ENCODE measurements around the gene CPNE4. TPM values are rescaled to one million over a fixed set of nuclear protein-coding genes. Genes with fewer than 3 reads are reported as not detected.

Gene CPNE4
- total RNA-seq, 1 experiment from 2014 or later: 0.29 TPM

DNA sequence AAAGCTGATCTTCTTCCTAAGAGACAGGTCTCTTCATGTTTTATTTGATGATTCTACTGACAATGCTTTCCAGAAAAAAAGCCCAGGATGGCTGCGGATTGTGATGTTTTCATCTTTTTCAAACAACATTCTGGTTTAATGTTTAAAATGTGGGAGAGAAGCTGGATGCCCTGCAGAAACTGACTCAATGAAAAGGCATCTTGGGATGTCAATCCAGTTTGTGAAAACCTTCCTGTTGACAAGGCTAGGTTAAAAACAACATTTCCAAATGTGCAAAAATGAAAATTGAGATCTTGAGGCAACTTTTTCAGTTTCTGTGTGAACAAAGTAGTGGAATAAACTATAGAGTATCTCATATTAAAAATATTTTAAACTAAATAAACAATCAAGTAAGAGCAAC is 376.0 kb downstream of the CPNE4 start:
- Histone ChIP-seq H3K4me3 (no peak overlapping the region), H3K4me1 (replicated peaks) (no peaks in the 10 kb centered on the region), H3K27me3 (replicated peaks) (no peaks in the 10 kb centered on the region), H3K36me3 (no peaks in the 10 kb centered on the region), H3K27ac (no peak overlapping the region), H3K9me3 (replicated peaks) (no peaks in the 10 kb centered on the region)
- no peak for DNase-seq (ENCODE audit: low read depth in 1 of 2, low spot score in 2 of 2)

DNA sequence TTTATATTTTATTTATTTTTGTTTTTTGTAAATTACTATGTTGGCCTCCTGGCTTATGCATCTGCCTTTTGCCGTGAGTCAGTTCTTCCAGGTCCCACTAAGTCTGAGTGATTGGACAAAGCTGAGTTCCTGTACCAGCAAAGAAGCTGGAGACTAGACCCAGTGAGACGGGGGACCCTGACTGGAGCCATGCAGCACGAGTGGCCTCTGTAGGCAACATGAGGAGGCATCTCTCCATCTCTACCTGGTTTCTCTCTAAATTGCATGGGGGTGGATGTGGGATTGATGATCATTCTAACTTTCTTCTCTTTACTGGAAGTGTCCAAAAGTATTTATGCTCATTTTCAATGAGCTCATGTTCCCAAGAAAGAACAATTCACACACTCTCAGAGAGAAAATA is 376.7 kb downstream of the CPNE4 start:
- no peak for DNase-seq (ENCODE audit: low read depth in 1 of 2, low spot score in 2 of 2)
- H3K36me3 ChIP-seq: no peaks in the 10 kb centered on the region
- H3K4me3 ChIP-seq: no peak overlapping the region
- no peaks in the 10 kb centered on the region for H3K27me3 ChIP-seq (replicated peaks)
- no peak overlapping the region for H3K27ac ChIP-seq
- no peaks in the 10 kb centered on the region for H3K4me1 ChIP-seq (replicated peaks)
- H3K9me3 ChIP-seq (replicated peaks): no peaks in the 10 kb centered on the region

DNA sequence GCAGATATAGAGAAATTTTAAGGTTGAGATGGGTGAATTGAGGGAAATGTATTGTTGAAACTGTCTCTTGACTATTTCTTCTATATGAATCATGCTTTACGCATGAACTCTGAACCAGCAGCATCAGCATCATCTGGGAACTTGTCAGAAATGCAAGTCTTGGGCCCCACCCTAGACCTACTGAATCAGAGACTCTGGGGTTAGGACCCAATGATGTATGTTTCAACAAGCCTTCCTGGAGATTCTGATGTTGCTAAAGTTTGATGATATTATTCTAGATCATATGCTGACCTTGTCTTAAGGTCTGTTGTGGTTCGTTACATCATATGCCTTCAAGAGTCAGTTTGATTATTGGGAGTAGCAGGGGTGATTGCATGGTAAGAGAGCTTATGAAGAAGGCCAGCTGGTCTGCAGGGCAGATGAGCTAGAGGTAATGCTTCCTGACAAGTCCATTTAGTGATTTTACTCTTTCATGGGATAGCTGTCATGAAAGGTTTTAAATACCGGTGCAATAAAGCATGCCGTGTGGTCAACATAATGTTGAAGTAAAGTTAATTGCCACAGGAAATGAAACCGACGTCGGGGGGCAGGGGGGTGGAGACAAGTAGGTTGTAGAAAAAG is 379.6 kb downstream of the CPNE4 start:
- Histone ChIP-seq H3K9me3 (replicated peaks) (no peaks in the 10 kb centered on the region), H3K27ac (no peak overlapping the region)
- no peak for DNase-seq (ENCODE audit: low read depth in 1 of 2, low spot score in 2 of 2)

DNA sequence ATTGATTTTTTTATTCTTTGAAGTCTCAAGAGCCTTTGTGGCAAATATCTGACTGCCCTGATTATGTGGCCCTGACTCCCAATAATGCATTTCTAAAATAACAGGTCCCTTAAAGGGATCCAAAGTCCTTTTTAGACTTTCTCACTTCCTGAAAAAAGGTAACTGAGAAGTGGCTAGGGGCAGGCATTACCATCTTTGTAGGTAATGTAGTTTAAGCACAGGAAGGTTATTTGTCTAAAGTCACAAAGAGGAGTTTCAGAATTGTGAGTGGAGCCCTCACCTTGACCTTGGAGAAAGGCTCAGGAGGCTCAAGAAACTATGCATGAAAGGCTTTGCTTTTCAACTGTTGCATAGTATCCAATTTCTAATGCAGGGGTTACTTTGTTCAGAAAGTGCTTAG is 389.2 kb downstream of the CPNE4 start:
- H3K9me3 ChIP-seq (replicated peaks): no peaks in the 10 kb centered on the region
- H3K4me3 ChIP-seq: no peak overlapping the region
- no peaks in the 10 kb centered on the region for H3K27me3 ChIP-seq (replicated peaks)
- H3K36me3 ChIP-seq: no peaks in the 10 kb centered on the region
- H3K27ac ChIP-seq: no peak overlapping the region
- DNase-seq (ENCODE audit: low read depth in 1 of 2, low spot score in 2 of 2): no peak
- H3K4me1 ChIP-seq (replicated peaks): no peaks in the 10 kb centered on the region

More for the DNA sequence above, 379.6 kb downstream of the CPNE4 start:
- Histone ChIP-seq H3K4me1 (replicated peaks) (no peaks in the 10 kb centered on the region), H3K27me3 (replicated peaks) (no peaks in the 10 kb centered on the region), H3K4me3 (no peak overlapping the region), H3K36me3 (no peaks in the 10 kb centered on the region)

DNA sequence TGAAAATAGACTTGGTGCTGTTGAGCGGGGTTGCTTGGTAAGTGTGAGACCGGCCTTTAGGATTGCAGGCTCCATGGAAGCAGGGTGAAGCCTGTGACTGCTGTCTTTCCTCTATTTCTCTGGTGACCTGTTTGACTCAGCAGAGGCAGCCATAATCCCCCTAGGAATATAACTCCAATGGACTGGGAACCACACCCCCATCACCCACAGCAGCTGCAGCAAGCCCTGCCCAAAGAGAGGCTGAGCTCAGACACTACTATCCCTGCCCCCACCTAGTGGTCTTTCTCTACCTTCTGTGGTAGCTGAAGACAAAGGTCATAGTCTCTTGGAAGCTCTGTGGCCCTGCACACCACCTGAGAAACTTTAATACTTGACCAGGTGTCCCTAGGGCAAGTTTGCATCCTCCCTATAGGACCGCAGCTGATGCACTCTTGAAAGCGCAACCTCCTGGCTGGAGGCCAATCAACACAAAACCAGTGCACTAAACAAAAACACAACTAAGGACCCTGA is 398.5 kb downstream of the CPNE4 start:
- no peaks in the 10 kb centered on the region for H3K9me3 ChIP-seq (replicated peaks)
- no peaks in the 10 kb centered on the region for H3K27me3 ChIP-seq (replicated peaks)
- no peak for DNase-seq (ENCODE audit: low read depth in 1 of 2, low spot score in 2 of 2)
- no peak overlapping the region for H3K27ac ChIP-seq
- H3K4me1 ChIP-seq (replicated peaks): no peaks in the 10 kb centered on the region
- no peak overlapping the region for H3K4me3 ChIP-seq
- H3K36me3 ChIP-seq: no peaks in the 10 kb centered on the region

DNA sequence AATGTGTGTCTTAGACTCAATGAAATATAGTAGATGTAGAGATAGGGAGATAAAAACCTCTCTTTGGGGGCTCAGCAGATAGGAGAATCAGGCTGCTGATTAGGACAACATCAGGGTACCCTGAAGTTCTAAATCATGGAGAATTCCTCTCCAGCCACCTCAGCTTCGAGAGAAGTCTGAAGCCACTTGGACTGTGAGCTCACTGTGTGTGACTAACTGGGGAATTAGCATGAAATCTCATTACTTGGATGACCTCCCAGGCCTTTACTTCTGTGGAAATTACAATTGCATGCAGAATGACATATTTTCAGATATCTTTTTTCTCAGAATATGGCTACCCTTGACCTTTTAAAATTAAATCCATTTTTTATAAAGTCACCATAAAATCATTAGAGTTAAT is 404.0 kb downstream of the CPNE4 start:
- no peak overlapping the region for H3K27ac ChIP-seq
- no peaks in the 10 kb centered on the region for H3K4me1 ChIP-seq (replicated peaks)
- H3K36me3 ChIP-seq: no peaks in the 10 kb centered on the region
- no peaks in the 10 kb centered on the region for H3K27me3 ChIP-seq (replicated peaks)
- DNase-seq (ENCODE audit: low read depth in 1 of 2, low spot score in 2 of 2): no peak
- H3K9me3 ChIP-seq (replicated peaks): no peaks in the 10 kb centered on the region
- no peak overlapping the region for H3K4me3 ChIP-seq

DNA sequence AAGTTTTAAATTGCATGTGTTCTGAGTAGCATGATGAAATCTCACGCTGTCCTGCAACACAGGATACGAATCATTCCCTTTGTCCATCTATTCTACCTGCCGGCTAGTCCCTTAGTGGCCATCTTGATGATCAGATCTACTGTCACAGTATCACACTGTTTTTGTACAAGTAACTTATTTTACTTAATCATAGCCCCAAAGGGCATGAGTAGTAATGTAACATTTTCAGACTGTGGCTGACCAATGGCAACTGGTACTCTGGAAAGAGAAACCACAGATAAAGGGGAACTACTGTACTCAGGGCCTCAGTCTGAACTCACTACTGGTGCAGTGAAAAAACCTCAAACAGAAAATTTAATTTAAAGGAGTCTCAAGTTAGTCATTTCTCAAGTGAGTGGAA is 404.7 kb downstream of the CPNE4 start:
- Histone ChIP-seq H3K36me3 (no peaks in the 10 kb centered on the region), H3K27ac (no peak overlapping the region)
- no peak for DNase-seq (ENCODE audit: low read depth in 1 of 2, low spot score in 2 of 2)

DNA sequence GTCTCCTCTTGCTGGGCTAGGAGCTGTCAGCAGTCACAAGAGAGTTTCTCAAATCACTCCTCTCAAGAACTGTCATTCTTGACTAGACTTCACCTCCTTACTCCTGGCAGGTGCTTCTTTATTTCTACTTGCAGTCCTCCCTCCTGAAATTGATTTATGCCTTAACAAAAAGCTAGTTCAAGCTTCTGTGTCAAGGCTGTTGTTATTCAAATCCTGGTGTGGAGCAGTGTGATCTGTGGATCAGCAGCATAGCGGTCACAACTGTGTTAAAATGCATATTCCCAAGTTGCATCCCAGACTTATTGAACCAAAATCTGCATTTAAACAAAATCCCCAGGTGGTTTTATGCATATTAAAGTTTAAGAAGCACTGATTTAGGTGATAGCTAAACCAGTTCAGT is 411.4 kb downstream of the CPNE4 start:
- Histone ChIP-seq H3K9me3 (replicated peaks) (no peaks in the 10 kb centered on the region), H3K4me1 (replicated peaks) (no peaks in the 10 kb centered on the region), H3K4me3 (no peak overlapping the region), H3K27me3 (replicated peaks) (no peaks in the 10 kb centered on the region), H3K36me3 (no peaks in the 10 kb centered on the region), H3K27ac (no peak overlapping the region)
- DNase-seq (ENCODE audit: low read depth in 1 of 2, low spot score in 2 of 2): no peak

More for the DNA sequence above, 404.7 kb downstream of the CPNE4 start:
- Histone ChIP-seq H3K4me1 (replicated peaks) (no peaks in the 10 kb centered on the region), H3K9me3 (replicated peaks) (no peaks in the 10 kb centered on the region), H3K4me3 (no peak overlapping the region), H3K27me3 (replicated peaks) (no peaks in the 10 kb centered on the region)

DNA sequence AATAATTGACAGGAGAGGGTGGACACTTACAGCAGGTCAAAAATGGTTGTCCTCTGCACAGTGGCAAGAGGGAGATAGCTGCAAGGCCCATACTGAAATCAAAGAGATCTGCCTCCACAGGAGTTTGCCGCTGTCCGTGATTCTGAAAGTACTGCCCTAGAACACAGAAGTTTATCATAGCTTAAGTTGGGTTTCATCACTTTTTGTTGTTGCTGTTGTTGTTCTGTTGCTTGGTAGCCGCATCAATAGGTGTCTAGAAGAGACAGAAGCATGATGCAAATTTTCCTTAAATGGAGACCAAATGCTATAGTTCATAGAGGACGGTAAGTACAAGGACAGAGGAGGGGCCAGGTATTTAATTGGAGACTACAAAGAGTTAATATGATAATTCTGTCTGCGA is 412.1 kb downstream of the CPNE4 start:
- Histone ChIP-seq H3K9me3 (replicated peaks) (no peaks in the 10 kb centered on the region), H3K27ac (no peak overlapping the region), H3K27me3 (replicated peaks) (no peaks in the 10 kb centered on the region), H3K36me3 (no peaks in the 10 kb centered on the region), H3K4me3 (no peak overlapping the region), H3K4me1 (replicated peaks) (no peaks in the 10 kb centered on the region)
- no peak for DNase-seq (ENCODE audit: low read depth in 1 of 2, low spot score in 2 of 2)

DNA sequence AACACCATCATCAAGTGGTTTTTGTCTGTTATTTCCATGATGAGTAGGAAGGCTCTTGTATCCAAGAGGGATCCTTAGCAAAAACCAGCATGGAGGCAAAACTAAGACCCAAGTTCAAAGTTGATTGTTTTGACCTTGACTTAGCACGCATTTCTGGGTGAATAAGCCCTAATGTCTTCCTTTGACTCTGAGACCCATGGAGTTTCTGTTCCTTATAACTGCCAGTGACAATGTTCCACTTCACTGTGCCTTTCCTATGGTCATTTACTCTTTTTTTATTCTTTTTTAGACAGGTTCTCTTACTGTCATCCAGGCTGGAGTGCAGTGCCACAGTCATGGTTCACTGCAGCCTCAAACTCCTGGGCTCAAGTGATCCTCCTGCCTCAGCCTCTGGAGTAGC is 413.8 kb downstream of the CPNE4 start:
- no peaks in the 10 kb centered on the region for H3K4me1 ChIP-seq (replicated peaks)
- no peak for DNase-seq (ENCODE audit: low read depth in 1 of 2, low spot score in 2 of 2)
- no peaks in the 10 kb centered on the region for H3K27me3 ChIP-seq (replicated peaks)
- H3K4me3 ChIP-seq: no peak overlapping the region
- H3K27ac ChIP-seq: no peak overlapping the region
- H3K36me3 ChIP-seq: no peaks in the 10 kb centered on the region
- no peaks in the 10 kb centered on the region for H3K9me3 ChIP-seq (replicated peaks)

DNA sequence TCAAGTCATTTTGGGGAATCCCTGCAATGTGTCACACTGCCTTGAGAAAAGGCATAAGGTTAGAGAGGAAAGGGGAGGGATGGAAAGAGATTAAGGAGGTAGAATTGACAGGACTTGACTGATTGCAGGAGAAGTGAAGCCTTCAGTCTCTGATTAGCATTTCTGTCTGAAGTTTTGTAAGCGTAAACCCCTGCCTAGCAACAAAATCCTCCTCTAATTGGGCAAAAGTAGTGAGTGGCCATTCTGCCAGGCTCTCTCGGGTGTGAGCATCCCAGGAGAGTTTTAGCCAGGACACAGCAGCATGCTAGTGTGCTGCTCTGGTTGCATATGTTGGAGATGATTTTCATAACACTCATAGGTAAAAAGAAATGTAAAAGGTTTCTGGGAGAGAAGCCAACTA is 415.0 kb downstream of the CPNE4 start:
- no peak for DNase-seq (ENCODE audit: low read depth in 1 of 2, low spot score in 2 of 2)
- H3K4me3 ChIP-seq: no peak overlapping the region
- no peaks in the 10 kb centered on the region for H3K27me3 ChIP-seq (replicated peaks)
- H3K36me3 ChIP-seq: no peaks in the 10 kb centered on the region
- no peaks in the 10 kb centered on the region for H3K9me3 ChIP-seq (replicated peaks)
- H3K27ac ChIP-seq: no peak overlapping the region
- no peaks in the 10 kb centered on the region for H3K4me1 ChIP-seq (replicated peaks)

DNA sequence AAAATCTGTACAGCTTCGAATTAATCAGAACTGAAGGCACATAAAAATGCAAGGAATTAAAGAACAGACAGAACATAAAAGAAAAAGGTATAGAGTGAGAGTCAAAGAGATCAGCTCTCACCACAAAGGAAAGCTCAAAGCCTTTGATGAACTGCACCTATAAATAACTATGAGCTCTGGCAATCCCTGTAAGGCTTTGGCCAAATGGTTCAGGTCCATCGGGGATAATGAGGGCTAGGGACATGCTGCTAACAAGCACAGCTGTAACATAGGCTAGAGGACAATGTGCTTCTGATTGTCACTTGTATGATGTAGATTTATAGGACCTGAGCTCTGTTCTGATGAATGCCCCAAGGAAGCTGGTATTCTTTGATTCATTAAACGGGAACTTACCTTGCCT is 418.1 kb downstream of the CPNE4 start:
- no peak overlapping the region for H3K27ac ChIP-seq
- H3K9me3 ChIP-seq (replicated peaks): no peaks in the 10 kb centered on the region
- no peaks in the 10 kb centered on the region for H3K36me3 ChIP-seq
- no peaks in the 10 kb centered on the region for H3K4me1 ChIP-seq (replicated peaks)
- no peak for DNase-seq (ENCODE audit: low read depth in 1 of 2, low spot score in 2 of 2)
- H3K27me3 ChIP-seq (replicated peaks): no peaks in the 10 kb centered on the region
- H3K4me3 ChIP-seq: no peak overlapping the region

DNA sequence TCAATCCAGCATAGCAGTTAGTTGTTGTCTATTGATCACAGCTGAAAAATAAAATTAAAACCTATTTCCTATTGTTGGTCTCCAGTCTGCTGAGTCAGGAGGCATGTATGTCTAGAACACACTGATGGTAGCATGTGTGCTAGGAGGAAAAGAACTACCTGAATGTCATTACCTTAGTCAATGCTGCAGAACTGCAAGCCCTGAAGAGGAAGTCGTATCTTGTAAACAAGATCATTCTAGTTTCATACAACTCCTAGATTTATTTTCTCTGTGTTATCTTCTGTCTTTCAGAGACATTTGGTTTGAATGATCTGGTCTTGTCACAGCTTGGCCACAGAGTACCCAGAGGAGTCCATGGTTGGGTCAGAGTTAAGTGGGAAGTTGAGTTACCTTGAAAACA is 422.1 kb downstream of the CPNE4 start:
- Histone ChIP-seq H3K9me3 (replicated peaks) (no peaks in the 10 kb centered on the region), H3K36me3 (no peaks in the 10 kb centered on the region), H3K4me1 (replicated peaks) (no peaks in the 10 kb centered on the region), H3K27me3 (replicated peaks) (no peaks in the 10 kb centered on the region), H3K4me3 (no peak overlapping the region), H3K27ac (no peak overlapping the region)
- DNase-seq (ENCODE audit: low read depth in 1 of 2, low spot score in 2 of 2): no peak

DNA sequence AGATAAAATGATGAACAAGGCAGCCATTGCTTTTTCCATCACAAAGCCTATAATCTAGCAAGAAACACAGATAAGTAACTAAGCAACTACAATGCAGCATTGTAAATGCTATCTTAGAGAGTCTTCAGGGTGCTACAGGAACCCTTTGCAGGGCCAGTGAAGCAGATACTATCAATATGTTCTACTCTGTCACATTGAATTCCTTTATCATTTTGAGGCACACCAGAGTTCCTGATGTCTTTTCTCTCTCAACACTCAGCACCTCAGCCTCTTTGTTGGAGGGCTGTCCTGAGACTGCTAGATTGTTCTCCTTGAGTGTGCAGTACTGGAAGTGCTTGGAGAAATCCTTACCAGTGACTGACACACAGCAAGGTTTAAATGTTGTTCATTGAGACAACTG is 424.6 kb downstream of the CPNE4 start:
- DNase-seq (ENCODE audit: low read depth in 1 of 2, low spot score in 2 of 2): no peak
- Histone ChIP-seq H3K4me1 (replicated peaks) (no peaks in the 10 kb centered on the region), H3K27me3 (replicated peaks) (no peaks in the 10 kb centered on the region), H3K36me3 (no peaks in the 10 kb centered on the region), H3K27ac (no peak overlapping the region), H3K9me3 (replicated peaks) (no peaks in the 10 kb centered on the region), H3K4me3 (no peak overlapping the region)

DNA sequence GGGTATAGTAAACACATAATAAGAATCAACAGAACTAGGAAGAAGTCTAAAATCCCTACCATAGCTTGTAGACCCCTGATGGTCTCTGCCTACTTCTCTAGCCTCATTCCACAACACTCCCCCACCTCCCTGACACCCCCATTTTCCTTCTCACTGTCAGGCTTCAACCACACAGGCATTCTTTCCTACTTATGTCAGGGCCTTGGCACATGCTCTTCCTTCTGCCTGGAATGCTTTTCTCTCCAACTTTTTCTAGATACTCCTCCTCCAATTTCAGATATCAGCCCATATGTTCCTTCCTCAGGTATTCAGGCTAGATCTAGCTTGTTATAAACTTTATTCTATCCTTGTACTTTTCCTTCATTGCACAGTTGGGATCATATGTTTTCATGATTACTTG is 426.1 kb downstream of the CPNE4 start:
- Histone ChIP-seq H3K27me3 (replicated peaks) (no peaks in the 10 kb centered on the region), H3K4me3 (no peak overlapping the region), H3K27ac (no peak overlapping the region), H3K36me3 (no peaks in the 10 kb centered on the region), H3K4me1 (replicated peaks) (no peaks in the 10 kb centered on the region), H3K9me3 (replicated peaks) (no peaks in the 10 kb centered on the region)
- no peak for DNase-seq (ENCODE audit: low read depth in 1 of 2, low spot score in 2 of 2)
